ENCODE results near the gene ZNF331.

ZNF331 gene

GRCh38 chr19:53521373-53522202 lies 16.4 kb upstream of the ZNF331 start:
- DNase-seq: no peak

DNA sequence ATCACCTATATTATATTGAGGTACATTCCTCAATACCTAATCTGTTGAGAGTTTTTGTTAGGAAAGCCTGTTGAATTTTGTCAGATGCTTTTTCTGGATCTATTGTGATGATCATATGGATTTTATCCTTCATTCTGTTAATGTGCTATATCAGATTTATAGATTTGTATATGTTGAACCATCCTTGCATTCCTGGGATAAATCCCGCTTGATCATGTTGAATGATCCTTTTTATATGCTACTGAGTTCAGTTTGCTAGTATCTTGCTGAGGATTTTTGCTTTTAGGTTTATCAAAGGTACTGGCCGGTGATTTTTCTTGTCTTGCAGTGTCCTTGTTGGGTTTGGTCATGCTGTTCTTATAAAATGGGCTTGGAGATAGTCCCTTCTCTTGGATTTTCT lies 12.0 kb upstream of the ZNF331 start:
- no peak for DNase-seq

DNA sequence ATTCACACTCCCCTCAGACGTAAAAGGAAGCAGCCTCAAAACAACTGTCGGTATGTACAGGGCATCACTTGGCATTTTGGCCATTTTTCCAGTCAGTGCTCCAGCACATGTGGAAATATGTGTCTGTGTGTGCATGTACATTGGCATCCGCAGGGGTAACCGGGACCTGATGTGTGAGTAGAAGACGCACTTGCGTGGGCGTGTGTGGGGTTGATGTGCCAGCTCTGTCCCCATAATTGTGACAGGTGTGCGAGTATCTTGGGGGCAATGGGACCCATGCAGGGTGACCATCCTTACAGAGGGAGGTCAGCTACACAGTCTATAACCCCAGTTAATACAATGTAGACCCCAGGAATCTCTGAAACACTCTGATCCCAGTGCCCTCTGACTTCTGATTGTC lies 7.3 kb upstream of the ZNF331 start:
- DNase-seq: no peak

DNA sequence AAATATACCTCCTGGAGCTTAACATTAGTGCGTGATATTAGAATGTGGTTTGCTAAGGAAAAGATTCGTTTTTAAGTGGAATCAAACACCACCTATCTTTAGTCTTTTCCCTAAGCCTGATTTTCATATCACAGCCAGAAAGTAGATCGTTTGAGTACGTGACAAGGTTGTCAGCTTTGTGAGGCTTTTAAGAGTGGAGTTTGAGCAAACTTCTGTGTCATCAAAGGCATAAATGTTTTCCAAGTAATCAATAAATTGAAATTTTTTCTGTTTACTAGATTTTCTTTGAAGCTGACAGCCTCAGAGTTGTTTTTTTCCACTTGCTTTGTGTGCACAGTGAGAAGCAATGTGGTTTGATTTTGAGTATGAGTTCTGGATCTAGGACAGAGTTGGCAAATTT lies 6.5 kb upstream of the ZNF331 start:
- DNase-seq: no peak

- DNase-seq: no peak
These were observed 5.6 kb upstream of the ZNF331 start for GRCh38 chr19:53532362-53532761.

DNA sequence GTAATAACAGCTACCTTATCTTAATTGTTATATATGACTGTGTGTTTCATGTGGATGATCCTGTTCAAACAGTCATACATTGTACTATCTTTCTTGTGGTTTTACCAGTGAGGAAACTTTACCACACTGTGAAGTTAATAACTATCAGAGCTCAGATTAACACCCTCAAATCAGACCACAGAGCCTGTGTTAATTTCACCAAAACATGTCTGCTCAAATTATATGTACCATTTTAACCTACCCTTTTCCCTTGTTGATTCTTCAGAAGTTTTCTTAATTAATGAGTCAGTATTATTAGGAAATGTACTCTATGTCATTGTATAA lies 1.8 kb upstream of the ZNF331 start:
- no peak for DNase-seq

- no peak for DNase-seq
These were observed 824 bp upstream of the ZNF331 start for GRCh38 chr19:53537121-53537520.

- no peak for DNase-seq
These were observed 599 bp downstream of the ZNF331 start for GRCh38 chr19:53538378-53539109.

GRCh38 chr19:53540091-53540490 lies 2.1 kb downstream of the ZNF331 start:
- no peak for DNase-seq

- DNase-seq: no peak
These were observed 4.0 kb downstream of the ZNF331 start for GRCh38 chr19:53541971-53542370.

- peak; percentile 12 for DNase-seq
These were observed 7.5 kb downstream of the ZNF331 start for GRCh38 chr19:53545271-53546065.

DNA sequence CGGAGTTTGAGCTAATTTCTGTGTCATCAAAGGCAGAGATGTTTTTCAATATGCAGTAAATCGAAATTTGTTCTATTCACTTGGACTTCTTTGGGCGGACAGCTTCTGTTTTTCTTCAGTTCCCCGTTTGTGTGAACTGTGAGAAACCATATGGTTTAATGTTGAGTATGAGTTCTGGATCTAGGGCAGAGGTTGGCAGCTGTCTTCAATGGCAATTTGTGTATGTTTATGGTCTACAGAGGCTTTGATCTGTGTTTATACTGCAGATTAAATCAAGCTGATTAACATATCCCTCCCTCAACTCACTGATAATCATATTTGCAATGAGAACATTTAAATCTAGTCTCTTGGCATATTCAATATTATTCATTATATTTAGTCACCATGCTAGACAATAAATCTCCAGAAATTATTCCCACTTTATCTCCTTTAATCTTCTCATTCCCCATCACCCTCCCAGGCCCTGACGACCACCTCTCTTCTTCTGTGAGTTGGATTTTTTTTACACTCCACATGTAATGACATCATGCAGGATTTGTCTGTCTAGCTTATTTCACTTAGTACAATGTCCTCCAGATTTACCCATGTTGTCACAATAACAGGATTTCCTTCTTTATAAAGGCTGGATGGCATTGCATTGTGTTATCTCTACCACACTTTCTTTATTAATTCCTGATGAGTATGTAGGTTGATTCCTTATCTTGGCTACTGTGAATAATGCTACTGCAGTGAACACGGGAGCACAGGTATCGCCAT lies 9.0 kb downstream of the ZNF331 start:
- DNase-seq: no peak

DNA sequence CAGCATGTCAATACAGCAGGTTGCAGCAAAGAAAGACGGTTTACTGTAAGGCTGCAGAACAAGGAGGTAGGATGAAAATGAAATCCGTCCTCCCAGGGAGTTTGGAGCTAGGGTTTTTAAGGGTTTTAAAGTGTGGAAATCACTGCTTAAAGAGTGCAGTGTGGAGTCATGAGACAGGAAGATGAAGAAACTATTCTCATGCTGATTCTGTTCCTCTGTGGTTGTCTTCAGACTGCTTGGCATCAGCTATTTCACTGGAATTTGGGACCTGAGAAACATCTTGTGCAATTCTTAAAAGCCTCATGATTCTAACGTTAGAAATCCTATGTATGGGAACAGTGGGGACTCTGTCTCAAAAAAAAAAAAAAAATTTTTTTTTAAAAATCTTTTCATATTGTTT lies 11.4 kb downstream of the ZNF331 start:
- no peak for DNase-seq

- no peak for DNase-seq
These were observed 14.2 kb downstream of the ZNF331 start for GRCh38 chr19:53552001-53552721.

- DNase-seq: no peak
These were observed 15.2 kb downstream of the ZNF331 start for GRCh38 chr19:53553156-53553555.

GRCh38 chr19:53553865-53554791 lies 16.2 kb downstream of the ZNF331 start:
- peak; percentile 65 for DNase-seq

GRCh38 chr19:53554804-53555203 lies 16.9 kb downstream of the ZNF331 start:
- no peak for DNase-seq

GRCh38 chr19:53555352-53555751 lies 17.4 kb downstream of the ZNF331 start:
- DNase-seq: no peak

DNA sequence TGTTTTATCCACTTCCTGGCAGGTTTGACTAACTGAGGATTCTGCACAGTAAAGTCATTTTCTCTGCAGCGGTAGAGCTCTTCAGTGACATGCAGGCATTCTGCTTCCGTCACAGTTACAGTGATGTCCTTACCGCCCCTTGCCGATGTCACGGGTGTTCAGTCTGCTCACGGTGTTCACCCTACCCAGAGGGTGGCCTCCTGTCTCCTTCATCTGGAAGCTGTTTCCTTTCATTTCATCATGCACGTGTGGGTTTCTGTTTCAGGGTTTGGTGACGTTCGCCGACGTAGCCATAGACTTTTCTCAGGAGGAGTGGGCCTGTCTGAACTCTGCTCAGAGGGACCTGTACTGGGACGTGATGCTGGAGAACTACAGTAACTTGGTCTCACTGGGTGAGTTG lies 33.4 kb downstream of the ZNF331 start:
- no peak for DNase-seq

DNA sequence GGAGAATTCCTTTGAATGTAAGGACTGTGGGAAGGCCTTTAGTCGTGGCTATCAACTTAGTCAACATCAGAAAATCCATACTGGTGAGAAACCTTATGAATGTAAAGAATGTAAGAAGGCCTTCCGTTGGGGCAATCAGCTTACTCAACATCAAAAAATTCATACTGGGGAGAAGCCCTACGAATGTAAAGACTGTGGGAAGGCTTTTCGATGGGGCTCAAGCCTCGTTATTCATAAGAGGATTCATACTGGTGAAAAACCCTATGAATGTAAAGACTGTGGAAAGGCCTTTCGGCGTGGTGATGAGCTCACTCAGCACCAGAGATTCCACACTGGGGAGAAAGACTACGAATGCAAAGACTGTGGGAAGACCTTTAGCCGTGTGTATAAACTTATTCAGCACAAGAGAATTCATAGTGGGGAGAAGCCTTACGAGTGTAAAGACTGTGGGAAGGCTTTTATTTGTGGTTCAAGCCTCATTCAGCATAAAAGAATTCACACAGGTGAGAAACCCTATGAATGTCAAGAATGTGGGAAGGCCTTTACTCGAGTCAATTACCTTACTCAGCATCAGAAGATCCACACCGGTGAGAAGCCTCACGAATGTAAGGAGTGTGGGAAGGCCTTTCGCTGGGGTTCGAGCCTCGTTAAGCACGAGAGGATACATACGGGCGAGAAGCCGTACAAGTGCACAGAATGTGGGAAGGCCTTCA lies 39.2 kb downstream of the ZNF331 start:
- DNase-seq: no peak
